Measurements from ENCODE around the gene KIAA0232. TPM values are rescaled to one million over a fixed set of nuclear protein-coding genes. Genes with fewer than 3 reads are reported as not detected.

KIAA0232 gene
- total and polyA plus RNA-seq, 2 of the 8 experiments (the other 6 are each of a cell fraction or from before 2014, with no cell fraction given): 5.6 to 23.3 TPM

DNA sequence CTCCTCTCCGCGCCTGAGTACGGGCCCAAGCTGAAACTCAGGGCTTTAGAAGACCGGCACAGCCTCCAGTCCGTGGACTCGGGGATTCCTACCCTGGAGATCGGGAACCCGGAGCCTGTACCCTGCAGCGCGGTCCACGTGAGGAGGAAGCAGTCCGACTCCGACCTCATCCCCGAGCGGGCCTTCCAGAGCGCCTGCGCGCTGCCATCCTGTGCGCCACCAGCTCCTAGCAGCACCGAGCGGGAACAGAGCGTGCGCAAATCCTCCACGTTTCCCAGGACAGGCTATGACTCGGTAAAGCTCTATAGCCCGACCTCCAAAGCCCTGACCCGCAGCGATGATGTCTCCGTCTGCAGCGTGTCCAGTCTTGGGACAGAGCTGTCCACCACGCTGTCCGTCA lies 141.0 kb downstream of the KIAA0232 start:
- Histone ChIP-seq H3K56ac (replicated peaks; ENCODE audit: insufficient read length, low read depth, low read length) (no peak overlapping the region), H3K23me2 (ENCODE audit: low read depth, low read length) (no peaks in the 10 kb centered on the region), H4K5ac (ENCODE audit: insufficient read length, low read depth, low read length) (no peak overlapping the region), H3K18ac (ENCODE audit: extremely low read depth, low read length) (no peak overlapping the region), H4K91ac (replicated peaks; ENCODE audit: insufficient read length, low read length) (no peak overlapping the region), H3K9ac (replicated peaks in 1 of 4; ENCODE audit: extremely low read depth in 1 of 4, low read depth in 3 of 4, low read length in 3 of 4) (no peak overlapping the region), H3K79me2 (ENCODE audit: control insufficient read depth in 1 of 2, insufficient read depth in 2 of 2, low read length in 2 of 2) (peaks cover 0 to 50% of the 10 kb centered on the region in 2 experiments; a peak in 2 of 4 replicates), H3K4me3 (ENCODE audit: extremely low read depth in 1 of 4, insufficient read depth in 2 of 4, low read depth in 3 of 4, low read length in 4 of 4) (no peak overlapping the region), H2BK20ac (ENCODE audit: low read length) (no peak overlapping the region), H2AFZ (ENCODE audit: low read length) (no peak overlapping the region), H3K27ac (ENCODE audit: low read depth, low read length) (no peak overlapping the region), H3K4me2 (ENCODE audit: insufficient read depth in 1 of 2, low read depth in 2 of 2, low read length in 2 of 2) (no peak overlapping the region), H3K27me3 (replicated peaks in 1 of 4; ENCODE audit: control insufficient read depth in 3 of 4, extremely low read depth in 1 of 4, insufficient read depth in 3 of 4, low read length in 3 of 4) (no peaks in the 10 kb centered on the region), H2BK5ac (ENCODE audit: low read depth, low read length) (no peak overlapping the region; the same call in 1 of the 2 replicates), H2BK15ac (ENCODE audit: low read length) (no peak overlapping the region), H3K23ac (ENCODE audit: insufficient read length) (no peak overlapping the region), H2BK12ac (ENCODE audit: low read depth, low read length) (no peak overlapping the region), H3K9me3 (ENCODE audit: insufficient read depth in 2 of 2, low read depth in 1 of 2, low read length in 1 of 2) (no peaks in the 10 kb centered on the region), H4K20me1 (replicated peaks in 1 of 2; ENCODE audit: control insufficient read depth in 1 of 2, insufficient read depth in 2 of 2, low read length in 2 of 2) (peaks cover 0 to 12% of the 10 kb centered on the region in 2 experiments), H3K4ac (replicated peaks; ENCODE audit: insufficient read length, low read depth, low read length) (no peak overlapping the region), H3K36me3 (ENCODE audit: control insufficient read depth in 2 of 4, insufficient read depth in 4 of 4, low read length in 3 of 4) (peaks cover 5 to 11% (median 8%) of the 10 kb centered on the region in 4 experiments; a peak in 7 of 8 replicates), H3K4me1 (replicated peaks in 1 of 4; ENCODE audit: control insufficient read depth in 3 of 4, insufficient read depth in 4 of 4, low read length in 3 of 4) (peaks cover 0 to 3% (median under 1%) of the 10 kb centered on the region in 4 experiments; a peak in 3 of 7 replicates), H2BK120ac (replicated peaks; ENCODE audit: low read depth, low read length) (no peak overlapping the region), H3K79me1 (ENCODE audit: low read depth, low read length) (peaks cover 5% of the 10 kb centered on the region), H3K14ac (ENCODE audit: insufficient read length) (no peak overlapping the region), H4K8ac (ENCODE audit: extremely low read depth, insufficient read depth, low read length) (no peak overlapping the region), H2AK5ac (ENCODE audit: low read depth, low read length) (no peak overlapping the region)
- FAIRE-seq (no peak), DNase-seq (ENCODE audit: low read depth in 1 of 2, low spot score in 2 of 2) (no peak)
- CTCF ChIA-PET (ENCODE audit: partially characterized antibody): interaction anchor here (0.7 to 6.9 kb wide), 3 partner anchors 8 to 119 kb away, joined by 3 to 56 read pairs (median 3); partner anchors contain the start of gene TBC1D14
- POLR2A ChIA-PET (ENCODE audit: partially characterized antibody): no interaction called here
- WGBS, 2 experiments (ENCODE audit: extremely low coverage in 1 of 2, insufficient coverage in 1 of 2, insufficient read length in 1 of 2, insufficient replicate concordance in 2 of 2, low coverage in 1 of 2, low lambda C conversion rate in 2 of 2, missing lambda C conversion rate in 1 of 2): 96% methylated on average over 32 of the region's 32 CpGs; no CpG with 5 or more reads in 1 of the 2 experiments
- TF ChIP-seq ASH2L (IDR thresholded peaks at IDR 0.05; ENCODE audit: low read length) (no peak), GABPA (IDR thresholded peaks at IDR 0.05; ENCODE audit: borderline replicate concordance, insufficient read depth, low read length) (no peak), KDM4A (IDR thresholded peaks at IDR 0.05; ENCODE audit: low read depth, low read length, severe bottlenecking) (no peak), JUN (IDR thresholded peaks at IDR 0.05; ENCODE audit: low read depth, low read length) (no peak), BACH1 (IDR thresholded peaks at IDR 0.05; ENCODE audit: low read length) (no peak), TCF12 (IDR thresholded peaks at IDR 0.05; ENCODE audit: low read depth, low read length) (no peak), GTF2F1 (IDR thresholded peaks at IDR 0.05; ENCODE audit: borderline replicate concordance, low read depth, low read length) (no peak), CBX5 (IDR thresholded peaks at IDR 0.05; ENCODE audit: low read depth, low read length) (no peak), PHF8 (conservative IDR thresholded peaks at IDR 0.05; ENCODE audit: low read depth, low read length) (no peak), RAD21 (IDR thresholded peaks at IDR 0.05 in 1 of 2, conservative IDR thresholded peaks at IDR 0.05 in 1 of 2; ENCODE audit: low read depth in 2 of 2, low read length in 2 of 2) (no peak)
- TF ChIP-seq, protein P1, sequence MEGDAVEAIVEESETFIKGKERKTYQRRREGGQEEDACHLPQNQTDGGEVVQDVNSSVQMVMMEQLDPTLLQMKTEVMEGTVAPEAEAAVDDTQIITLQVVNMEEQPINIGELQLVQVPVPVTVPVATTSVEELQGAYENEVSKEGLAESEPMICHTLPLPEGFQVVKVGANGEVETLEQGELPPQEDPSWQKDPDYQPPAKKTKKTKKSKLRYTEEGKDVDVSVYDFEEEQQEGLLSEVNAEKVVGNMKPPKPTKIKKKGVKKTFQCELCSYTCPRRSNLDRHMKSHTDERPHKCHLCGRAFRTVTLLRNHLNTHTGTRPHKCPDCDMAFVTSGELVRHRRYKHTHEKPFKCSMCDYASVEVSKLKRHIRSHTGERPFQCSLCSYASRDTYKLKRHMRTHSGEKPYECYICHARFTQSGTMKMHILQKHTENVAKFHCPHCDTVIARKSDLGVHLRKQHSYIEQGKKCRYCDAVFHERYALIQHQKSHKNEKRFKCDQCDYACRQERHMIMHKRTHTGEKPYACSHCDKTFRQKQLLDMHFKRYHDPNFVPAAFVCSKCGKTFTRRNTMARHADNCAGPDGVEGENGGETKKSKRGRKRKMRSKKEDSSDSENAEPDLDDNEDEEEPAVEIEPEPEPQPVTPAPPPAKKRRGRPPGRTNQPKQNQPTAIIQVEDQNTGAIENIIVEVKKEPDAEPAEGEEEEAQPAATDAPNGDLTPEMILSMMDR (IDR thresholded peaks at IDR 0.05; ENCODE audit: control extremely low read depth in 1 of 3, insufficient read depth in 1 of 3, low read depth in 1 of 3, low read length in 3 of 3): no peak

Measured in H1 (cell line).